NT2/D1 (cell line): ENCODE measurements around the gene ZNF408.

Experiments
- SUZ12 ChIP-seq: IDR thresholded peaks from 2 replicates; pipeline ENCODE4 v1.6.1; 2011; ENCODE audit not compliant: insufficient read length, insufficient read depth; ENCODE audit errors: extremely low read depth
- ZNF274 ChIP-seq: IDR thresholded peaks from 2 replicates; pipeline ENCODE4 v1.6.1; 2011; ENCODE audit warnings: mild to moderate bottlenecking, low read depth, low read length

DNA sequence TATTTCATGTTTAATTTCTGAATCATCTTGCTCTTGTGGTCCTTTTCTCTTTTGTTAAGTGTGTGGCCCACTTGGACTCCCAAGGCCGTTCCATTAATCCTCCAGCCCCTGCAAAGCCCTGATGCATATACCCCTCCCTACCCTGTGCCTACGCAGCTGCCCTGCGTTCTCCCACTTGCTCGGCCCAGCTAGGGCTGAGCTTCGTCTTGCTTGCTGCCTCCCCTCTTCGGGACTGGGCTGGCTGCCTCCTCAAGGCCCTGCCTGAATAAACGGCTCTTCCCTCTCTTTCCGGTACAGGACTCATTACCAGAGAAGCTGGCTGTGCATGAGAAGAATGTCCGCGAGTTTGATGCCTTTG, 28.9 kb upstream of the ZNF408 start:
- TF ChIP-seq ZNF274 (no peak), SUZ12 (no peak)
